Gastroesophageal sphincter (tissue), 4 donors: ENCODE measurements around the gene MTMR10. TPM values are rescaled to one million over a fixed set of nuclear protein-coding genes. Genes with fewer than 3 reads are reported as not detected.

ENCODE experiments used
- ATAC-seq: fragments of 150-250 bp; one replicate; pipeline ENCODE4 v1.9.1; 2016; ENCODE audit warnings: mild to moderate bottlenecking, moderate library complexity
- H3K27ac ChIP-seq, 4 donors: fragments of 200-600 bp; sonication (generic) in 3 of 4; 1 replicate in 3 of 4; 2 replicates in 1 of 4; pipeline ENCODE4 v1.5.1; 2016 to 2019
- H3K27me3 ChIP-seq: fragments of 200-600 bp; sonication (generic); one replicate; pipeline ENCODE4 v1.5.1; 2019
- H3K36me3 ChIP-seq, 2 donors: fragments of 200-600 bp; sonication (generic); one replicate each; pipeline ENCODE4 v1.5.1; 2019; ENCODE audit warnings: control low read depth in 1 of 2
- H3K4me1 ChIP-seq, 3 donors: fragments of 200-600 bp; sonication (generic); 1 replicate in 2 of 3; 2 replicates in 1 of 3; pipeline ENCODE4 v1.5.1; 2016 to 2019; ENCODE audit warnings: control low read depth in 2 of 3
- H3K4me3 ChIP-seq, 2 donors: fragments of 200-600 bp; sonication (generic); one replicate each; pipeline ENCODE4 v1.5.1; 2019; ENCODE audit warnings: mild to moderate bottlenecking in 1 of 2, moderate library complexity in 1 of 2
- H3K9me3 ChIP-seq, 3 donors: fragments of 200-600 bp; sonication (generic); one replicate each; pipeline ENCODE4 v1.5.1; 2017 to 2019; ENCODE audit warnings: control low read depth in 2 of 3
- CTCF ChIP-seq, 4 experiments: fragments of 200-600 bp in 2 of 4; fragments of 450-650 bp in 2 of 4; sonication (generic) in 1 of 4; IDR thresholded peaks; one replicate each; pipeline ENCODE4 v1.5.1; 2017 to 2019; ENCODE audit warnings: antibody characterized with exemption in 4 of 4, mild to moderate bottlenecking in 2 of 4, moderate library complexity in 2 of 4
- EP300 ChIP-seq: sonication (generic); formaldehyde crosslinking; IDR thresholded peaks from one replicate; pipeline ENCODE4 v1.6.1; 2017; ENCODE audit warnings: antibody characterized with exemption, mild to moderate bottlenecking
- POLR2A ChIP-seq, 2 donors: fragments of 450-650 bp; IDR thresholded peaks; one replicate each; pipeline ENCODE4 v1.6.1; 2017; ENCODE audit warnings: antibody characterized with exemption in 2 of 2, mild to moderate bottlenecking in 2 of 2, moderate library complexity in 1 of 2
- POLR2AphosphoS5 ChIP-seq: sonication (generic); formaldehyde crosslinking; IDR thresholded peaks from one replicate; pipeline ENCODE4 v1.6.1; 2017; ENCODE audit warnings: antibody characterized with exemption
- WGBS, 2 donors: methylation state at CpG; one replicate each; pipeline ENCODE4 v1.1.5; 2018; ENCODE audit warnings: low coverage in 1 of 2; 5-methylcytosine and 5-hydroxymethylcytosine counted together
- total RNA-seq, 4 donors: library from RNA; depleted of rRNA; stranded (reverse); fragments of >200 nt; gene quantifications; one replicate each; pipeline ENCODE4 v1.1.0, GENCODE V29; 2016

The MTMR10 gene
- total RNA-seq, 4 donors from 2014 or later = 25.4 to 35.0 (median 32.4) TPM

- Histone ChIP-seq H3K4me1 (peaks cover under 1 to 50% (median 22%) of the 10 kb centered on the region in 3 donors), H3K36me3 (peaks cover 0 to 16% of the 10 kb centered on the region in 2 donors), H3K27me3 (no peaks in the 10 kb centered on the region), H3K27ac (peak overlapping the region; percentile 60 to 95 (median 90)), H3K9me3 (no peaks in the 10 kb centered on the region), H3K4me3 (peak overlapping the region; percentile 59 to 70)
- no peak for ATAC-seq
- WGBS, 2 donors = 2 to 3% methylated on average over 15 to 22 of the region's 24 CpGs
- no peak for TF ChIP-seq POLR2AphosphoS5
- TF ChIP-seq EP300 = no peak
- TF ChIP-seq POLR2A (IDR thresholded peaks at IDR 0.05) = no peak
- no peak for TF ChIP-seq CTCF (IDR thresholded peaks at IDR 0.05)
Measured at GRCh38 chr15:30990446-30991254, 778 bp downstream of the MTMR10 start.

- Histone ChIP-seq H3K36me3 (peaks cover 0 to 18% of the 10 kb centered on the region in 2 donors), H3K9me3 (no peaks in the 10 kb centered on the region), H3K27ac (peak overlapping the region in 1 of 4 donors; percentile 95), H3K4me1 (peaks cover 6 to 56% (median 28%) of the 10 kb centered on the region in 3 donors), H3K4me3 (peak overlapping the region; percentile 59 to 70), H3K27me3 (no peaks in the 10 kb centered on the region)
- no peak for ATAC-seq
- 42 to 75% methylated on average over 2 of the region's 2 CpGs for WGBS, 2 donors
- TF ChIP-seq EP300 (no peak), POLR2A (IDR thresholded peaks at IDR 0.05) (no peak), CTCF (IDR thresholded peaks at IDR 0.05) (no peak)
Measured at GRCh38 chr15:30990036-30990435, 1.4 kb downstream of the MTMR10 start.

- Histone ChIP-seq H3K27me3 (no peaks in the 10 kb centered on the region), H3K9me3 (no peaks in the 10 kb centered on the region), H3K27ac (peak overlapping the region in 3 of 4 donors; percentile 34 to 53 (median 48)), H3K4me3 (no peak overlapping the region), H3K4me1 (peaks cover 6 to 87% (median 34%) of the 10 kb centered on the region in 3 donors), H3K36me3 (peaks cover 0 to 35% of the 10 kb centered on the region in 2 donors)
- ATAC-seq = no peak
- TF ChIP-seq CTCF (IDR thresholded peaks at IDR 0.05) (no peak), POLR2A (IDR thresholded peaks at IDR 0.05) (no peak), EP300 (no peak), POLR2AphosphoS5 (no peak)
- WGBS, 2 donors = 7% methylated on average over 2 of the region's 3 CpGs; no CpG with 5 or more reads in 1 of the 2 donors
Measured at GRCh38 chr15:30985081-30985531, 6.3 kb downstream of the MTMR10 start.

GRCh38 chr15:30984542-30984941 lies 6.9 kb downstream of the MTMR10 start:
- H3K36me3 ChIP-seq = peaks cover 0 to 40% of the 10 kb centered on the region in 2 donors
- WGBS, 2 donors = 40 to 45% methylated on average over 6 of the region's 6 CpGs
- H3K4me3 ChIP-seq = no peak overlapping the region
- no peak for TF ChIP-seq POLR2AphosphoS5
- no peak for TF ChIP-seq CTCF (IDR thresholded peaks at IDR 0.05)
- TF ChIP-seq POLR2A (IDR thresholded peaks at IDR 0.05) = no peak
- no peak for TF ChIP-seq EP300
- no peaks in the 10 kb centered on the region for H3K27me3 ChIP-seq
- H3K9me3 ChIP-seq = no peaks in the 10 kb centered on the region
- no peak for ATAC-seq
- peak overlapping the region in 3 of 4 donors; percentile 34 to 51 (median 48) for H3K27ac ChIP-seq
- H3K4me1 ChIP-seq = peaks cover 6 to 87% (median 29%) of the 10 kb centered on the region in 3 donors
